K562 (cell line): Measurements from ENCODE around the gene TPX2. TPM values are rescaled to one million over a fixed set of nuclear protein-coding genes. Genes with fewer than 3 reads are reported as not detected.

Experiments used
- ATAC-seq: fragments of 200-7000 bp; cut with Tn5 transposase; 3 replicates; pipeline ENCODE4 v1.9.1; 2020; ENCODE audit warnings: moderate library complexity
- BruUV-seq: library from RNA; stranded (reverse); fragments of 400-500 nt; replicated peaks from 2 replicates; lab custom pipeline; 2021; lab: Mats Ljungman, UMichigan
- CTCF ChIA-PET: fragments of 300-600 bp; formaldehyde crosslinking; extraction: SDS; loops from one replicate; lab custom pipeline; 2021; ENCODE audit warnings: low intra/inter-chr PET ratio; lab: Yijun Ruan, JAX
- POLR2A ChIA-PET: fragments of 300-600, 350-650 bp; sonication (Branson Sonifier 250); formaldehyde crosslinking; extraction: SDS; loops from one replicate; lab custom pipeline; 2021; ENCODE audit warnings: antibody characterized with exemption, inconsistent platforms; lab: Yijun Ruan, JAX
- DNase-seq, 4 experiments: peaks; one replicate each; pipeline versions ENCODE4 v3.0.0 to v3.0.0-alpha.2; 2011 to 2018; ENCODE audit warnings: low spot score in 3 of 4, mixed read lengths in 3 of 4; ENCODE audit errors: extremely low read depth in 1 of 4
- FAIRE-seq: peaks from 2 replicates; lab custom pipeline; 2011; peaks lifted over from hg19 to GRCh38; lab: Jason Lieb, UNC
- H2AFZ ChIP-seq: 2 replicates; pipeline ENCODE4 v1.6.0; 2011; ENCODE audit warnings: low read depth, low read length, control low read depth, inconsistent platforms
- H3K27ac ChIP-seq: fragments of 200-600 bp; 3 replicates; pipeline ENCODE4 v1.8.0; 2011; ENCODE audit warnings: low read depth, mild to moderate bottlenecking, control low read depth, inconsistent platforms, low read length, moderate library complexity, mixed read lengths; ENCODE audit errors: extremely low read depth
- H3K27me3 ChIP-seq, 2 experiments: fragments of 300-600 bp in 1 of 2; 2 replicates in 1 of 2; 3 replicates in 1 of 2; pipeline versions ENCODE4 v1.6.0 to v1.8.0; 2011; ENCODE audit warnings: inconsistent platforms in 2 of 2, low read length in 2 of 2, mild to moderate bottlenecking in 1 of 2, mixed read lengths in 1 of 2, moderate library complexity in 1 of 2; ENCODE audit not compliant: control insufficient read depth in 2 of 2, insufficient read depth in 2 of 2
- H3K36me3 ChIP-seq: fragments of 300-600 bp; 3 replicates; pipeline ENCODE4 v1.8.0; 2011; ENCODE audit warnings: mild to moderate bottlenecking, low read length, inconsistent platforms; ENCODE audit not compliant: control insufficient read depth, insufficient read depth
- H3K4me1 ChIP-seq, 2 experiments: fragments of 200-600 bp in 1 of 2; replicated peaks in 1 of 2; 2 replicates in 1 of 2; 3 replicates in 1 of 2; pipeline versions ENCODE4 v1.5.1 to v1.8.0; 2011; ENCODE audit warnings: inconsistent platforms in 2 of 2, low read length in 2 of 2, mild to moderate bottlenecking in 1 of 2, mixed read lengths in 1 of 2, moderate library complexity in 1 of 2; ENCODE audit not compliant: control insufficient read depth in 2 of 2, insufficient read depth in 2 of 2
- H3K4me2 ChIP-seq: 2 replicates; pipeline ENCODE4 v1.6.1; 2011; ENCODE audit warnings: low read length, control low read depth, inconsistent platforms, mixed read lengths; ENCODE audit not compliant: insufficient read depth
- H3K4me3 ChIP-seq: fragments of 200-600 bp; sonication (generic), shearing (Covaris generic); 2 replicates; pipeline ENCODE4 v1.5.1; 2016; ENCODE audit warnings: control low read depth, inconsistent platforms
- H3K79me2 ChIP-seq: fragments of 200-600 bp; 3 replicates; pipeline ENCODE4 v1.8.0; 2011; ENCODE audit warnings: low read length, inconsistent platforms; ENCODE audit not compliant: control insufficient read depth, insufficient read depth
- H3K9ac ChIP-seq, 2 experiments: 2 replicates each; pipeline versions ENCODE4 v1.6.0 to v1.6.1; 2011; ENCODE audit warnings: low read depth in 2 of 2, low read length in 2 of 2, control low read depth in 1 of 2, inconsistent platforms in 1 of 2, mild to moderate bottlenecking in 1 of 2, mixed read lengths in 1 of 2; ENCODE audit not compliant: insufficient read depth in 1 of 2
- H3K9me1 ChIP-seq: one replicate; pipeline ENCODE4 v1.6.0; 2011; ENCODE audit warnings: inconsistent platforms, mild to moderate bottlenecking, low read length, moderate library complexity; ENCODE audit not compliant: control insufficient read depth, insufficient read depth
- H3K9me3 ChIP-seq: replicated peaks from 2 replicates; pipeline ENCODE4 v1.5.1; 2011; ENCODE audit warnings: low read depth, low read length, inconsistent platforms; ENCODE audit not compliant: control insufficient read depth, insufficient read depth
- H4K20me1 ChIP-seq: replicated peaks from 2 replicates; pipeline ENCODE4 v1.6.1; 2011; ENCODE audit warnings: low read length, inconsistent platforms, mixed read lengths; ENCODE audit not compliant: control insufficient read depth, insufficient read depth
- ARID4B ChIP-seq: sonication (generic); formaldehyde crosslinking; IDR thresholded peaks from 2 replicates; pipeline ENCODE4 v1.8.0; 2022; ENCODE audit warnings: mild to moderate bottlenecking, missing genetic modification reagents
- ATF6 ChIP-seq: sonication (generic); formaldehyde crosslinking; IDR thresholded peaks from 2 replicates; pipeline ENCODE4 v1.4.0; 2020; ENCODE audit warnings: mild to moderate bottlenecking, missing genetic modification reagents
- C11orf30 ChIP-seq: fragments of 450-650 bp; IDR thresholded peaks from 2 replicates; pipeline ENCODE4 v1.6.1; 2016; ENCODE audit warnings: low read depth, mild to moderate bottlenecking
- CGGBP1 ChIP-seq: fragments of 250-450 bp; sonication (Bioruptor Pico); IDR thresholded peaks from 2 replicates; pipeline ENCODE4 v1.9.0; 2021; ENCODE audit warnings: mild to moderate bottlenecking
- GABPA ChIP-seq: fragments of 200-800 bp; sonication (Bioruptor generic); conservative IDR thresholded peaks from 2 replicates; pipeline ENCODE4 v1.6.1; 2016; ENCODE audit warnings: low read depth, missing genetic modification characterization, missing compliant biosample characterization
- HNRNPL ChIP-seq: fragments of 200-400 bp; formaldehyde crosslinking; IDR thresholded peaks from 2 replicates; pipeline ENCODE4 v1.6.1; 2017; ENCODE audit warnings: low read depth, mild to moderate bottlenecking, low read length
- MAZ ChIP-seq, 2 experiments: fragments of 450-650 bp in 1 of 2; sonication (generic) in 1 of 2; formaldehyde crosslinking; IDR thresholded peaks in 1 of 2; conservative IDR thresholded peaks in 1 of 2; 2 replicates each; pipeline versions ENCODE4 v1.4.0 to v1.5.0; 2020; ENCODE audit warnings: mild to moderate bottlenecking in 1 of 2, missing genetic modification reagents in 1 of 2
- NUFIP1 ChIP-seq: fragments of 450-650 bp; IDR thresholded peaks from 2 replicates; pipeline ENCODE4 v1.6.1; 2018; ENCODE audit not compliant: partially characterized antibody
- SOX6 ChIP-seq: fragments of 450-650 bp; IDR thresholded peaks from 2 replicates; pipeline ENCODE4 v1.6.1; 2014; ENCODE audit warnings: mild to moderate bottlenecking
- TCF7L2 ChIP-seq: fragments of 150-350 bp; IDR thresholded peaks from 2 replicates; pipeline ENCODE4 v1.6.1; 2016; ENCODE audit warnings: low read depth, mild to moderate bottlenecking, low read length, moderate library complexity
- TGIF2 ChIP-seq: sonication (generic); formaldehyde crosslinking; IDR thresholded peaks from 2 replicates; pipeline ENCODE4 v1.8.1; 2022; ENCODE audit warnings: mild to moderate bottlenecking, missing genetic modification reagents, moderate library complexity
- ZBTB9 ChIP-seq: fragments of 450-650 bp; formaldehyde crosslinking; IDR thresholded peaks from 2 replicates; pipeline ENCODE4 v1.4.0; 2020; ENCODE audit warnings: mild to moderate bottlenecking, moderate library complexity
- ZNF134 ChIP-seq: fragments of 250-450 bp; sonication (Bioruptor Pico); conservative IDR thresholded peaks from 2 replicates; pipeline ENCODE4 v1.4.0; 2020
- WGBS: fragments of 100-300 bp; shearing (Covaris generic); methylation state at CpG from one replicate; pipeline ENCODE4 v1.1.6; 2016; ENCODE audit warnings: low coverage, mixed read lengths; ENCODE audit not compliant: insufficient coverage; ENCODE audit errors: missing lambda C conversion rate; 5-methylcytosine and 5-hydroxymethylcytosine counted together
- in situ Hi-C: fragments of 300-500 bp; cut with MboI; formaldehyde crosslinking; loops from 4 replicates; pipeline ENCODE4 v1.15.0; 2018; ENCODE audit warnings: inconsistent platforms, mixed read lengths
- intact Hi-C: fragments of 100-400 bp; cut with micrococcal nuclease; formaldehyde crosslinking; loops from 2 replicates; pipeline ENCODE4 v1.14.2; 2022
- polyA plus RNA-seq, 8 experiments: library from polyadenylated mRNA; depleted of rRNA in 4 of 8; stranded (reverse) in 5 of 8; unstranded in 3 of 8; fragments of >200 nt; fragmentation: Nextera tagmentation in 2 of 8; fragmentation: Illumina TruSeq in 1 of 8; extraction: Ambion mirVana in 2 of 8; extraction: Trizol in 1 of 8; gene quantifications; 2 replicates each; pipeline versions ENCODE4 v1.2.1 to v1.2.3, GENCODE V29; 2011 to 2014; ENCODE audit warnings: inconsistent platforms in 1 of 8, missing spikeins in 1 of 8
- total RNA-seq, 7 experiments: library from RNA; depleted of rRNA in 6 of 7; stranded (reverse); fragments of >200 nt in 6 of 7; fragmentation: Illumina TruSeq in 2 of 7; extraction: Trizol in 2 of 7; gene quantifications; 2 replicates each; pipeline versions ENCODE4 v1.2.1 to v1.2.3, GENCODE V29; 2011 to 2021; ENCODE audit warnings: low replicate concordance in 1 of 7

TPX2 gene
- total and polyA plus RNA-seq, 9 of the 15 experiments (the other 6 are each of a cell fraction or from before 2014, with no cell fraction given), result 48.0 to 241 (median 133) TPM

- H3K9me3 ChIP-seq, result no peaks in the 10 kb centered on the region; the same call in 1 of the 2 replicates
- BruUV-seq, result no TSS peak
- POLR2A ChIA-PET, result interaction anchor here (0.8 to 1.4 kb wide), 4 partner anchors 12 to 103 kb away, joined by 3 to 8 read pairs (median 4); partner anchors contain the start of gene ID1
- no peak for FAIRE-seq
- H3K4me2 ChIP-seq, result peak overlapping the region; percentile 39
- peak overlapping the region in 1 of 2 experiments; percentile 8; a peak in 1 of 4 replicates for H3K9ac ChIP-seq
- in situ Hi-C loops (no loop called here), intact Hi-C loops (no loop called here)
- ATAC-seq, result no peak
- no peak overlapping the region for H2AFZ ChIP-seq
- no peaks in the 10 kb centered on the region for H3K27me3 ChIP-seq
- H3K36me3 ChIP-seq, result peaks cover 92% of the 10 kb centered on the region
- DNase-seq, result no peak
- H4K20me1 ChIP-seq, result peaks cover 33% of the 10 kb centered on the region
- CTCF ChIA-PET, result interaction anchor here (0.5 to 0.7 kb wide), 3 partner anchors 34 to 113 kb away, joined by 3 to 5 read pairs (median 3); no protein-coding TSS in a partner anchor
- H3K9me1 ChIP-seq, result peaks cover 3% of the 10 kb centered on the region
- no peak overlapping the region for H3K4me3 ChIP-seq
- no peak overlapping the region for H3K27ac ChIP-seq
- WGBS, result 87% methylated on average over 9 of the region's 11 CpGs
- H3K4me1 ChIP-seq, result peaks cover 56 to 86% of the 10 kb centered on the region in 2 experiments
- peaks cover 97% of the 10 kb centered on the region for H3K79me2 ChIP-seq
- TF ChIP-seq ATF6, result no peak
- no peak for TF ChIP-seq SOX6
- no peak for TF ChIP-seq NUFIP1
- TF ChIP-seq TCF7L2, result no peak
- TF ChIP-seq C11orf30, result peak; percentile 80
- TF ChIP-seq HNRNPL, result no peak
- TF ChIP-seq GABPA (tag), result no peak
- 0 out of 4 replicates have a peak, but pooled peaks of 1 of the 2 experiments have one; percentile 15 for TF ChIP-seq MAZ (CRISPR knock-in tag; conservative IDR thresholded peaks at IDR 0.05 in 1 of 2, IDR thresholded peaks at IDR 0.05 in 1 of 2)
- 0 out of 2 replicates have a peak, but pooled peaks have one; percentile 7 for TF ChIP-seq ARID4B (CRISPR knock-in tag)
- no peak for TF ChIP-seq ZBTB9 (CRISPR knock-in tag)
- TF ChIP-seq ZNF134 (CRISPR knock-in tag), result no peak
- no peak for TF ChIP-seq CGGBP1
- TF ChIP-seq TGIF2, result 0 out of 2 replicates have a peak, but pooled peaks have one; percentile 0
These were observed 30.2 kb upstream of the TPX2 start for GRCh38 chr20:31708736-31709534.
